Mononuclear cell (primary cell): ENCODE results near the gene TRPM3. TPM values are rescaled to one million over a fixed set of nuclear protein-coding genes. Genes with fewer than 3 reads are reported as not detected.

Experiments
- H3K27me3 ChIP-seq: 2 replicates; pipeline ENCODE4 v1.6.0; 2011; ENCODE audit warnings: low read length, control low read depth; ENCODE audit not compliant: insufficient read depth
- H3K4me1 ChIP-seq: 2 replicates; pipeline ENCODE4 v1.5.1; 2011; ENCODE audit warnings: mild to moderate bottlenecking, low read length, control low read depth; ENCODE audit not compliant: insufficient read depth
- H3K4me3 ChIP-seq: 2 replicates; pipeline ENCODE4 v1.5.1; 2011; ENCODE audit warnings: mild to moderate bottlenecking, low read length, moderate library complexity
- H3K9me3 ChIP-seq: 2 replicates; pipeline ENCODE4 v1.5.1; 2011; ENCODE audit warnings: low read depth, mild to moderate bottlenecking, control low read depth, low read length
- total RNA-seq: library from RNA; depleted of rRNA; stranded (reverse); fragments of >200 nt; gene quantifications from one replicate; pipeline ENCODE4 v1.2.3, GENCODE V29; 2012

TRPM3 gene
- total RNA-seq, 1 donor, result not detected

GRCh38 chr9:70883963-70884793, 237.2 kb downstream of the TRPM3 start:
- Histone ChIP-seq H3K9me3 (no peaks in the 10 kb centered on the region), H3K27me3 (no peaks in the 10 kb centered on the region), H3K4me1 (no peaks in the 10 kb centered on the region), H3K4me3 (no peak overlapping the region)

GRCh38 chr9:70883056-70883455, 238.4 kb downstream of the TRPM3 start:
- no peak overlapping the region for H3K4me3 ChIP-seq
- H3K9me3 ChIP-seq, result no peaks in the 10 kb centered on the region
- no peaks in the 10 kb centered on the region for H3K4me1 ChIP-seq
- H3K27me3 ChIP-seq, result no peaks in the 10 kb centered on the region

GRCh38 chr9:70881333-70881732, 240.1 kb downstream of the TRPM3 start:
- no peaks in the 10 kb centered on the region for H3K9me3 ChIP-seq
- H3K4me1 ChIP-seq, result no peaks in the 10 kb centered on the region
- H3K4me3 ChIP-seq, result no peak overlapping the region
- H3K27me3 ChIP-seq, result no peaks in the 10 kb centered on the region

GRCh38 chr9:70880535-70880934, 240.9 kb downstream of the TRPM3 start:
- Histone ChIP-seq H3K4me1 (no peaks in the 10 kb centered on the region), H3K9me3 (no peaks in the 10 kb centered on the region), H3K4me3 (no peak overlapping the region), H3K27me3 (no peaks in the 10 kb centered on the region)

- Histone ChIP-seq H3K27me3 (no peaks in the 10 kb centered on the region), H3K4me3 (no peak overlapping the region), H3K9me3 (no peaks in the 10 kb centered on the region), H3K4me1 (no peaks in the 10 kb centered on the region)
These were observed 242.8 kb downstream of the TRPM3 start for GRCh38 chr9:70878576-70878975.

- H3K9me3 ChIP-seq, result no peaks in the 10 kb centered on the region
- H3K4me3 ChIP-seq, result no peak overlapping the region
- H3K27me3 ChIP-seq, result no peaks in the 10 kb centered on the region
- no peaks in the 10 kb centered on the region for H3K4me1 ChIP-seq
These were observed 247.0 kb downstream of the TRPM3 start for GRCh38 chr9:70874451-70874850.

GRCh38 chr9:70873506-70873905, 247.9 kb downstream of the TRPM3 start:
- Histone ChIP-seq H3K27me3 (no peaks in the 10 kb centered on the region), H3K4me3 (no peak overlapping the region), H3K9me3 (no peaks in the 10 kb centered on the region), H3K4me1 (no peaks in the 10 kb centered on the region)

- Histone ChIP-seq H3K9me3 (no peaks in the 10 kb centered on the region), H3K4me3 (no peak overlapping the region), H3K27me3 (no peaks in the 10 kb centered on the region), H3K4me1 (no peaks in the 10 kb centered on the region)
These were observed 252.5 kb downstream of the TRPM3 start for GRCh38 chr9:70868661-70869652.

GRCh38 chr9:70868041-70868440, 253.4 kb downstream of the TRPM3 start:
- H3K27me3 ChIP-seq, result no peaks in the 10 kb centered on the region
- H3K9me3 ChIP-seq, result no peaks in the 10 kb centered on the region
- H3K4me1 ChIP-seq, result no peaks in the 10 kb centered on the region
- no peak overlapping the region for H3K4me3 ChIP-seq

- Histone ChIP-seq H3K4me1 (no peaks in the 10 kb centered on the region), H3K9me3 (no peaks in the 10 kb centered on the region), H3K4me3 (no peak overlapping the region), H3K27me3 (no peaks in the 10 kb centered on the region)
These were observed 255.9 kb downstream of the TRPM3 start for GRCh38 chr9:70865471-70865870.

- H3K9me3 ChIP-seq, result no peaks in the 10 kb centered on the region
- no peaks in the 10 kb centered on the region for H3K4me1 ChIP-seq
These were observed 259.6 kb downstream of the TRPM3 start for GRCh38 chr9:70861797-70862196.

GRCh38 chr9:70861376-70861775, 260.0 kb downstream of the TRPM3 start:
- Histone ChIP-seq H3K9me3 (no peaks in the 10 kb centered on the region), H3K4me1 (no peaks in the 10 kb centered on the region), H3K4me3 (no peak overlapping the region), H3K27me3 (no peaks in the 10 kb centered on the region)

More at GRCh38 chr9:70861797-70862196, 259.6 kb downstream of the TRPM3 start:
- Histone ChIP-seq H3K27me3 (no peaks in the 10 kb centered on the region), H3K4me3 (no peak overlapping the region)

- H3K9me3 ChIP-seq, result no peaks in the 10 kb centered on the region
- H3K4me1 ChIP-seq, result no peaks in the 10 kb centered on the region
- H3K4me3 ChIP-seq, result no peak overlapping the region
- H3K27me3 ChIP-seq, result no peaks in the 10 kb centered on the region
These were observed 261.7 kb downstream of the TRPM3 start for GRCh38 chr9:70859694-70860093.

GRCh38 chr9:70856411-70856810, 265.0 kb downstream of the TRPM3 start:
- Histone ChIP-seq H3K27me3 (no peaks in the 10 kb centered on the region), H3K4me1 (no peaks in the 10 kb centered on the region), H3K9me3 (no peaks in the 10 kb centered on the region), H3K4me3 (no peak overlapping the region)

GRCh38 chr9:70852711-70853240, 268.6 kb downstream of the TRPM3 start:
- Histone ChIP-seq H3K27me3 (no peaks in the 10 kb centered on the region), H3K4me3 (no peak overlapping the region), H3K4me1 (no peaks in the 10 kb centered on the region), H3K9me3 (no peaks in the 10 kb centered on the region)
